ENCODE measurements around the gene COL11A1. TPM values are rescaled to one million over a fixed set of nuclear protein-coding genes. Genes with fewer than 3 reads are reported as not detected.

The COL11A1 gene
- total and polyA plus RNA-seq, 2 of the 4 experiments (the other 2 are of a cell fraction), result 4.6 to 5.2 TPM

GRCh38 chr1:103107741-103108375 lies 464 bp downstream of the COL11A1 start:
- no peak overlapping the region for H3K14ac ChIP-seq (replicated peaks; ENCODE audit: low read depth, low read length)
- no TSS peak for BruUV-seq (replicated peaks)
- no peak overlapping the region for H4K5ac ChIP-seq (ENCODE audit: low read depth, low read length)
- peak overlapping the region; percentile 78 for H2AFZ ChIP-seq (replicated peaks; ENCODE audit: low read length, poor library complexity)
- H3K36me3 ChIP-seq (ENCODE audit: control insufficient read depth, insufficient read depth, low read length), result no peaks in the 10 kb centered on the region
- dilution Hi-C loops (cut with HindIII; ENCODE audit: low sequenced_read_pairs, unreplicated experiment), result no loop called here
- H3K4me1 ChIP-seq (ENCODE audit: control insufficient read depth, insufficient read depth, low read length), result no peaks in the 10 kb centered on the region
- H4K8ac ChIP-seq (ENCODE audit: low read depth in 2 of 2, low read length in 2 of 2), result no peak overlapping the region
- H3K23ac ChIP-seq (ENCODE audit: low read depth, low read length), result no peak overlapping the region; the same call in 1 of the 2 replicates
- no peaks in the 10 kb centered on the region; a peak in 1 of 4 replicates for H3K79me1 ChIP-seq (ENCODE audit: low read depth in 1 of 2, low read length in 2 of 2)
- ChIA-PET CTCF (interaction anchor here (0.9 kb wide), 1 partner anchor 354 kb away, joined by 3 read pairs; no protein-coding TSS in a partner anchor), POLR2A (ENCODE audit: unreplicated experiment) (no interaction called here)
- in situ Hi-C loops (cut with MboI; ENCODE audit: low sequenced_read_pairs), result no loop called here
- no peak overlapping the region for H3K9ac ChIP-seq (ENCODE audit: low read depth, low read length)
- peak overlapping the region; percentile 78 for H3K4me2 ChIP-seq (ENCODE audit: low read depth, low read length)
- H3K27ac ChIP-seq (ENCODE audit: insufficient read depth, low read length), result no peak overlapping the region
- H2AK9ac ChIP-seq (replicated peaks; ENCODE audit: low read depth, low read length, poor library complexity), result no peak overlapping the region
- ATAC-seq (ENCODE audit: low read depth), result no peak
- TF ChIP-seq POLR2A (IDR thresholded peaks at IDR 0.05; ENCODE audit: low read depth, low read length) (no peak), BHLHE40 (IDR thresholded peaks at IDR 0.05; ENCODE audit: low read depth, low read length) (no peak), CHD1 (IDR thresholded peaks at IDR 0.05; ENCODE audit: low read depth, low read length) (no peak), CTCF (conservative IDR thresholded peaks at IDR 0.05; ENCODE audit: low read depth, low read length) (no peak), MAZ (IDR thresholded peaks at IDR 0.05; ENCODE audit: borderline replicate concordance, low read depth, low read length) (no peak), SMC3 (IDR thresholded peaks at IDR 0.05; ENCODE audit: low read depth, low read length) (no peak), RFX5 (IDR thresholded peaks at IDR 0.05; ENCODE audit: low read depth, low read length) (no peak), USF2 (IDR thresholded peaks at IDR 0.05; ENCODE audit: low read depth, low read length) (no peak), CEBPB (IDR thresholded peaks at IDR 0.05; ENCODE audit: low read depth, low read length) (no peak), ELK1 (IDR thresholded peaks at IDR 0.05; ENCODE audit: borderline replicate concordance, low read depth, low read length) (no peak), RCOR1 (IDR thresholded peaks at IDR 0.05; ENCODE audit: insufficient replicate concordance, low read length) (no peak)
- no peak overlapping the region for H2BK120ac ChIP-seq (ENCODE audit: low read depth, low read length)
- DNase-seq, result no peak
- H2BK20ac ChIP-seq (ENCODE audit: low read depth, low read length), result no peak overlapping the region
- no CpG with 5 or more reads among the region's 19 CpGs for WGBS, 2 experiments (ENCODE audit: extremely low coverage in 2 of 2, insufficient read length in 1 of 2)
- H4K91ac ChIP-seq (ENCODE audit: insufficient read depth, low read depth, low read length), result no peak overlapping the region
- H4K20me1 ChIP-seq (ENCODE audit: insufficient read depth, low read length), result no peaks in the 10 kb centered on the region
- H3K27me3 ChIP-seq (ENCODE audit: control insufficient read depth, insufficient read depth, low read length), result peaks cover 2% of the 10 kb centered on the region
- H2BK5ac ChIP-seq (ENCODE audit: low read depth, low read length, poor library complexity, severe bottlenecking), result no peak overlapping the region
- no peak overlapping the region for H2BK15ac ChIP-seq (ENCODE audit: low read depth, low read length)
- peak overlapping the region; percentile 48; the same call in 1 of the 2 replicates for H3K18ac ChIP-seq (ENCODE audit: low read depth, low read length)
- no peak overlapping the region for H2AK5ac ChIP-seq (ENCODE audit: low read depth, low read length)
- H3K4me3 ChIP-seq (ENCODE audit: insufficient read depth, low read depth, low read length), result peak overlapping the region; percentile 55
- intact Hi-C loops (cut with micrococcal nuclease), result loop anchor here (1.0 kb wide), 1 partner anchor 146 kb away; no protein-coding TSS in a partner anchor
- H3K56ac ChIP-seq (ENCODE audit: extremely low read depth, insufficient read depth, low read length), result no peak overlapping the region
- no peaks in the 10 kb centered on the region for H3K9me3 ChIP-seq (ENCODE audit: control insufficient read depth, insufficient read depth, low read length)
- no peak overlapping the region for H3K4ac ChIP-seq (ENCODE audit: low read depth, low read length)
- H3K9me1 ChIP-seq (ENCODE audit: insufficient read depth, low read length), result no peaks in the 10 kb centered on the region

All from IMR-90 (cell line).